GM19372 (cell line): ENCODE results near the gene FNDC3A.
A peak's percentile ranks its signal among the peaks of the same experiment; 100 is the strongest.
"Not testable (repeated sequence)": the region's sequence is repeated elsewhere in the genome, so short reads cannot be mapped to it uniquely, and the experiment has no call there.

ENCODE experiments used
- ATAC-seq: cut with Tn5 transposase; IDR thresholded peaks from one replicate; pipeline ENCODE4 v1.9.1; 2021; ENCODE audit warnings: mild to moderate bottlenecking, low read depth, moderate library complexity; ENCODE audit not compliant: unreplicated experiment

The FNDC3A gene

GRCh38 chr13:49071341-49071937 is 95.7 kb downstream of the FNDC3A start:
- ATAC-seq = no peak

GRCh38 chr13:49082653-49083536 is 107.2 kb downstream of the FNDC3A start:
- peak; percentile 75 for ATAC-seq

DNA sequence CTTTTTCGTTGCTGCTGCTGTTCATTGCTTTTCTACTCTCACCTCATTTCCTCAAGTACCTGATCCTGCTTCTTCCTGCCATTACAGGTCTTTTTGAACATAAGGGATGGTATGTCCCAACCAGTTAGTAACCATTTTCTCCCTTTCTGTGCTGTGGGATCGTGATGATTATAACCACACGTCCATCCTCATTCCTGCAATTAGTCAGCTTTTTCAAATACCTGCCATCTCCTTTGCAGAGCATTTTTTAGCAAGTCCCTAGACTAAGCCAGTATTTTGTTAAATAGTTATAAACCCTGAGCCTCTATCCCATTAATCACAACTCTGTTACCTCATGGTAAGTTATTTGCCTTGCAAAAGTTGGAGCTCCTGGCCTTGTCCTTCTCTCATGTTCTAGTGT is 109.2 kb downstream of the FNDC3A start:
- no peak for ATAC-seq

DNA sequence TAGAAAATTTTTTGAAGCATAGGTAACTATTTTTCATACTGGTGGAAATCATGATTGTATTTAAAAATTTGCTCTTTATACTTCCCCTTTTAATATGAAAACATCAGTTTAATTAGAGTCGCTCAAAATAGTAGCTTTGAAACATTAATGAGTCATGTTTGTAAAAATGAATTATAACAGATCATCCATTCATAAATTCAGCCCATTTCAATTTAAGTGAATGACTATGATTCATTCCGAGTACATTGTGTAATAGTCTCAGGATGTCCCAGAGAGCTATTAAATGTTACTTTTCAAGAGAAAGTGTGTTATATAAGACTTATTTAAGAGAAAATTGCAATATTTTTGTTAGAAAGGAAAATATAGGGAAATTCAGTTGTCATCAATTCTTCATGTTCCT is 111.0 kb downstream of the FNDC3A start:
- no peak for ATAC-seq

- ATAC-seq = no peak
Observed at GRCh38 chr13:49093376-49093775, 117.7 kb downstream of the FNDC3A start.

DNA sequence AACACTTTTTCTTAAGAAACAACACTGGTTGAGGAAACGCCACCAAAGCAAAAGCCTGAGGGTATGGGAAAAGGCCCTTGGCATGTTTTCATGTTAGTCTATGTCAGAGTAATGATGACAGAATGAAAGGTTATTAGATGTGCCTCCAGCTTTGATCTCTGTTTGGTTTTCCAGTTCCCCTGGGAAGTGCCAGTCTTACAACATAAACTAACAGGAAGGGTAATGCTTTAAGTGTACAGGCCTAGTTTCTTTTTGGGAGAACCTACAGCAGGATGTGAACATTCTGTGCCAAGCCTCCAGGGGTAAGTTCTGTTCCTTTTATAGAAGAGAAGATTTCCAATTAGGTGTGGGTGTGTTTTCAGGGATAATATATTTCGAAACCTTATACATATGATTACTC is 121.7 kb downstream of the FNDC3A start:
- ATAC-seq = no peak

DNA sequence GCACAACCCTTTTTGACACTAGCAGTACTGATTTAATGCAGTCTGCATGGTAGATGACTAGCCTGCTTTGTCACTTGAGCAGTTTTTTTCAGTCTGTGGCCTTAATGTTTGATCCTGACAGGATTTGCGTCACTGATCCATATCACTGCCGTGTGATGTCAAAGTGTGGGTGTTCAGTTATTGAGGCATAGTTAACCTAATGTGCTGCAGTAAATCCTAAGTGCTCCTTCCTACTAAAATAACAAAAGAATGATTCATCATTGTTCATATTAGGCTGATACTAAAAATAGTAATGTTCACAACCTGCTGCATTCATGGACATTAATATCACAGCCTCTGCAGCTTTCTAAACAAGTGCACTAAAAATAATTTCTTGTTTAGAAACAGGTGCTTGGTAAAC is 122.5 kb downstream of the FNDC3A start:
- no peak for ATAC-seq

DNA sequence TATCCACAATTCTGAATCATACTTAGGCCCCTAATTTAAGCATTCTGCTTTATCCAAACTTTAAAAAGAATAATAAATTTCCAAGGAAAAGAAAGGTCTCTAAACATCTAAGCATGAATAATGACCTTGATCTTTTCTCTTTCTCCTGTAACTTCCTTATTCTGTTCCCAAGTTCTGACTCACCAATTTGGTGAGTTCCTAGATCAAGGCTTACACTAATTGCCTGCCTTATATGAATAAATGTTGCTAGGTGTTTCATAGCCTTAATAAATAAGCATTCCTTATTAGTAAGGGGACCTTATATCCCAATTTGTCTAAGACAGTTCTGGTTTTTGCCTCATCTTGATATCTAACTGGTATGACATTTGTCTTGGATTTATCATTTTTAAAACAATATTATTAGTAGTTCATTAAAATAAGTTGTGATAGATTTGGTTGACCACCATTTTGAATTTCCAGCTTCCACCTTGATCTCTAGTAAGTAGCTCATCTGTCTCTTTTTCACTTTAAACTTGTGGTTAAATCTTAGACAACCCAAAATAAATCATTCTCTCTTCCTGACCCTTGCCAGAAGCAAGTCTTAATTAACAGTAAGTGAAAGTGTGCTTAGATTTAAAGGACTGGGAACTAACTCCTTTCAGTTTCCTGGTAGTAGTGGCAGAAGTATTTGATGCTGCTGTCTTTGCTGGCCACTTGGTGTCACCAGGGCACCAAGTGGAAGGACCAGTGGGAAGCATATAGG is 123.2 kb downstream of the FNDC3A start:
- no peak for ATAC-seq

- ATAC-seq = no peak
Observed at GRCh38 chr13:49099513-49099877, 123.8 kb downstream of the FNDC3A start.

GRCh38 chr13:49100637-49101570 is 125.2 kb downstream of the FNDC3A start:
- no peak for ATAC-seq

- ATAC-seq = no peak
Observed at GRCh38 chr13:49108196-49108595, 132.5 kb downstream of the FNDC3A start.

DNA sequence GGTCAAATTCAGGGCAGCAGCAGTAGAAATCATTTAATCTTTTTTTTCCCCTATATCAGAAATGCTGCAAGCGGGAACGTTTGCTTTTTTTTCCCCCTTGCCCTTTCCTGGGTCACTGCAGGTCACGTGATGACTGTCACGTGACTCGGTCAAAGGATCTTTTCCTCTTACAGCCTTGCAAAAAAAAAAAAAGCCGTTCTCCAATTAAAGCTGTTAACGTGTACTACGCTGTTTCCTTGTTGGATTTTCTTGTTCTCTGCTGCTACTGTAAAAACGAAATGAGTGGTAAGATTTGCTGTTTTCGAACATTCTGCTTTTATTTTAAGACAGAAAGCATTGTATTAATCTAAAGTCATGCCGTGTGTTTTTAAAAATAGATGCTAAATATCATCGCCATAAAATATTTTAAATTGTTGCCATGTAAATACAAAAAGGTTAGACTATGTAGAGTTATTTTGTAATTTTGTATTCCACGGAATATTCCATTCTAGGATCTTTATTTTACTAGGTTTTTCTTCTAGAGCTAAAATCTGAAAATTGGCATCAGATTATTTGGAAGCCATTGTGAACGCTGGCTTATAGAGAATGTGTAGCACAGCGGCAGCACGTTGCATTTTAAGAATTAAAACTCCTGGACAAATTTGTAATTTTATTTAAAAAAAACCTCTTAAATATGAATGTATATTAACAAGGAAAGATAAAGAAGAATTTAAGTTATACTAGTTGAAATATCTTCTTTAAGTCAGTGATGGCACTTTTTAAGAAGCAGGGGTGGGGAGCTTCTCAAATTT is 134.6 kb downstream of the FNDC3A start:
- no peak for ATAC-seq

GRCh38 chr13:49110913-49111170 is 135.1 kb downstream of the FNDC3A start:
- no peak for ATAC-seq

DNA sequence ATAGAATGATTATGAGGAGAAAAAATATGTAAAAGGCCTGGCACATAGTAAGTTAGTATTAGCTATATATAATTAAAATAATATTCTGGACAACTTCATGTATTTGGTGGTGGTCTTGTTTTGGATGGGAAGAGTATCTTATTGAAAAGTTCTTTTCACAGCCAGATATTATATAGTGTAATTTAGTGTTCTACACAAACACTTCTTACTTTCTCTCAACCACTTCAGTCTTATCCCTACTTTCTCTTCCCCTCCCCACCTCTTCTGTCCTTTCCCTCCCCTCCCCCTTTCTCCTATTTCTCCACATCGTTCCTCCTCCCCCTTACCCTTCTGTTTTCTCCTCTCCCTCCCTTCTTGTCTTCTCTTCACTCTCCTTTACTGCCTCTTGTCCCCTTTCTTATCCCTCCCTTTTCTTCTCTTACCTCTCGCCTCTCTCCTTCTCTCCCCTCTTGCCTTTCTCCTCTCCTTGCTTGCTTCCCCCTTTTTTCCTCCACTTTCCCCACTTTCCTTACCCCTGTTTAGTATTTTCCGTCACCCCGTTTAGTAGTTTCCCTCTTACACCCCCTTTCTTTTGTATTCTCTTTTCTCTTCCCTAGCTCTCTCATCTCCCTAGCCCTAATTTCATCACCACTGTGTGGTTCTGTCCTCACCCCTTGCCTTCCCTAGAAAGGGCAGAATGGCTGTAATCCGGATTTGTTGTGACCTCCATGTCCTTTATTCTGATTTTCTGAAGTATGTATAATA is 137.2 kb downstream of the FNDC3A start:
- no peak for ATAC-seq

DNA sequence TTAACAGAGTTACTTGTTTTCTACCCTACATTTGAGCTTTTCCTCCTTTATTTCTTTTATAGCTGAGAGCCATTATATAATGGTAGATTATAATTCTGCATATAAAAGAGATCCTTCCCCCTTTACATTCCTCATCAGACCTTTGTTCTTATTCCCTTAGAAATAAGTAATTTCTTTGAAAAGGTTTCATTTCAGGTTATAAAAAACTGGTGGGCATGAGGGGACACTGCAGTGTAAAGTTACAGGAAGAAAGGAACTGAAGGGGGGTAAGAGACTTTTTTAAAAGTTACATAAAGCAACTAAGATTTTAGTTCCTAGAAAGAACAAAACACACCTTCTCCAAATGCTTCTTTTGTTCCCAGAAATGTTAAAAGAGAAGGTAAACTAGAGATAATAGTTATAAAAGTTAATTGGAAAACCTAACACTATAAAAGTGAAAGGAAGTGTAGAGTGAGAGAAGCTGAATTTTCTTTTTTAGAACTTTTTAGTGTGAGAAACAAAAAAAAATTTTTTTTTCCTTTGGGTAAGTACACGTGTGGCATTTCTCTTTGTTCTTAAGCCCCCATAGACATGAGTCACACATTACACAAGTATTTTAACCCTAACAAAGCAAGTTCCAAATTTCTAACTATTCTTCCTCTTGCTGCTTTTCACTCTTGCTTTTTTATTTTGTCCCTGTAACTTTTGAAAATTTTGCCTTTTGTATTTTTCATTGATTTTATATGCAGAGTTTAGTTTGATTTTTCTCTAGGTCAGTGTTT is 138.0 kb downstream of the FNDC3A start:
- ATAC-seq = no peak

DNA sequence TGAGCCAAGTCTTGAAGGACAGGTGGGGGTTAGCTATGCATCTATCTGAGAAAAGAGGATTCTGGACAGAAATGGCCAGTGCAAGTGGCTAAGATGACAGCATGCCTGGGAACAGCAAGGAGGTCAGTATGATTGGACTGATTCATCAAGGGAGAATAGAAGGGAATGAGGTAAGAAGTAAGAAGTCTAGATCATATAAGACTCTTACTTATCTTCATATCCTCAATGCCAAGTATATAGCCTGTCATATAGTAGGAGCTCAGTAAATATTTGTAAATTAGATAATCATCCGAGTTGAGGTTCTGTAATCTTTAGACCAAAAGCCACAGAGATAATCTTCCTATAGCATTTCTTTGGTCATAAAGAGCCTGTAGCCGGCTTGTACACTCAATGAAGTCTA is 141.2 kb downstream of the FNDC3A start:
- no peak for ATAC-seq

DNA sequence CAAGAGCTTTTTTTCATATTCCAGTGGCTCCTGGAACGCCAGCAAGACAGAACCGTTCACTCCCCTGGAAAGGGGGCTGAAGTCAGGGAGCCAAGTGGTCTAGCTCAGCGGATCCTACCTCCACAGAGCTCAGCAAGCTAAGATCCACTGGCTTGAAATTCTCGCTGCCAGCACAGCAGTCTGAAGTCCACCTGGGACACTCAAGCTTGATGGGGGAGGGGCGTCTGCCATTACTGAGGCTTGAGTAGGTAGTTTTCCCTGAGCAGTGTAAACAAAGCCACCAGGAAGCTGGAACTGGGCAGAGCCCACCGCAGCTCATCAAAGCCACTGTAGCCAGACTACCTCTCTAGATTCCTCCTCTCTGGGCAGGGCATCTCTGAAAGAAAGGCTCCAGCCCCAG is 142.7 kb downstream of the FNDC3A start:
- ATAC-seq = not testable (repeated sequence)

- ATAC-seq = no peak
Observed at GRCh38 chr13:49124693-49125304, 149.1 kb downstream of the FNDC3A start.
